ENCODE results near the gene EGLN3.

Gene EGLN3

DNA sequence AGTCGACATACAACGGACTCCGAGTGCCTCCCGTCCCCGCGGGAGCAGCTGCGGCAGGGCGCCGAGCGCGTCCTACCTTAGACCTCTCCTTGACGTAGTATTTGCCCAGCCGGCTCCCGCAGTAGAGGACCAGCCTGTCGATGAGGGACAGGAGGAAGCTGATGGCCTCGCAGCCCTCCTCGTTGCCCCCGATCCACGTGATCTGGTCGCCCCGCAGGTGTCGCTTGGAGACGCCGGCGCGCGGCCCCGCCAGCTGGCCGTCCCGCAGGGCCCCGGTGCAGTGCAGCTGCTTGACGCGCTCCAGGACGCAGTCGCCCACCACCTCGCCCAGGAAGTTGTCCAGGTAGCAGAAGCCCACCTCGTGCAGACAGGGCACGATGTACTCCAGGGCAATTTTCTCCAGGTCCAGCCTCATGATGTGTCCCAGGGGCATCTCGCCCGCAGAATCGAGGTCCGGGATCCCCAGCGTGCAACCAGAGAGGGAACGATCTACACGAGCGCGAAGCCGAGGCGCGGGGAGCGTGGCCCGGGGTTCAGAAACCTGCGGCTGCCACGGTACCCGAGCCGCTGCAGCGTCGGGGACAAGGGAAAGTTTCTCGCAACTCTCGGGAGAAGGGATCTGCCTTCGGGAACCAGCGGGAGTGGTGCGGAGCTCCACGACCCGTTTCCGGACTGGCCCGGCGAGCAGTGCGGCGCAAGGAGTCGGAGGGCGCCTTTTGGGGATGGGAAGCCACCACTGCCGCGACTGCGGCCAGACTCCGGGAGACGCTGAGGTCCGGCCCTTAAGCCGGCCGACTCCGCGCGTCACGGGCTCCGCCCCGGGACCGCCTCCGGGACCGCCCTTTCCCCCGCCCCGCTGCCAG, at the start of gene EGLN3:
TSS of gene EGLN3 (minus strand) at position 755 of the 863 bp plus-strand sequence. CDS start at position 433, 322 bp downstream.
- Mint-ChIP-seq H3K27ac (no peak within 1 kb of the TSS), H3K4me1 (ENCODE audit: low read depth) (peaks cover 31% of the 10 kb centered on the region), H3K4me3 (peak within 1 kb of the TSS; percentile 79), H3K27me3 (peaks cover 65% of the 10 kb centered on the region), H3K9me3 (no peaks in the 10 kb centered on the region), H3K36me3 (ENCODE audit: low read depth) (no peaks in the 10 kb centered on the region)
- DNase-seq = peak; percentile 79

DNA sequence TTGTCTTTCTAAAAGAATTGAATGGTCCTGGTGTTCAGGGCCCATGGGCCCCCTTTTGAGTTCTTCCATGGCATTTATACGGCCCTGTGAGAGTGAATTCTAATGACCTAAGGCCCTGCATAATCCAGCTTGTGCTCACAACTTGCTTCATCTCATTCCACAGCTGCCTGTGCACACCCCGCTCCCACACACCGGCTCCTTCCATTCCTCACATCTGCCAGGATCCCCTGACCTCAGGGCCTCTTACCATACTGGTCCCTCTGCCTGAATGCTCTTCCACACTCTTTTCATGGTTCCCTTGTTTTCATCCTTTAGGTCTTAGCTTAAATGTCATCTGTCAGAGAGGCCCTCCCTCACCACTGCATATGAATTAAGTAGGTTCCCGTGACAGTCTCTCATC, 49.5 kb upstream of the EGLN3 start:
- no peaks in the 10 kb centered on the region for H3K9me3 Mint-ChIP-seq
- H3K27me3 Mint-ChIP-seq = no peaks in the 10 kb centered on the region
- no peaks in the 10 kb centered on the region for H3K36me3 Mint-ChIP-seq (ENCODE audit: low read depth)
- peaks cover 3% of the 10 kb centered on the region for H3K4me1 Mint-ChIP-seq (ENCODE audit: low read depth)
- no peak overlapping the region for H3K27ac Mint-ChIP-seq
- H3K4me3 Mint-ChIP-seq = no peak overlapping the region
- no peak for DNase-seq

DNA sequence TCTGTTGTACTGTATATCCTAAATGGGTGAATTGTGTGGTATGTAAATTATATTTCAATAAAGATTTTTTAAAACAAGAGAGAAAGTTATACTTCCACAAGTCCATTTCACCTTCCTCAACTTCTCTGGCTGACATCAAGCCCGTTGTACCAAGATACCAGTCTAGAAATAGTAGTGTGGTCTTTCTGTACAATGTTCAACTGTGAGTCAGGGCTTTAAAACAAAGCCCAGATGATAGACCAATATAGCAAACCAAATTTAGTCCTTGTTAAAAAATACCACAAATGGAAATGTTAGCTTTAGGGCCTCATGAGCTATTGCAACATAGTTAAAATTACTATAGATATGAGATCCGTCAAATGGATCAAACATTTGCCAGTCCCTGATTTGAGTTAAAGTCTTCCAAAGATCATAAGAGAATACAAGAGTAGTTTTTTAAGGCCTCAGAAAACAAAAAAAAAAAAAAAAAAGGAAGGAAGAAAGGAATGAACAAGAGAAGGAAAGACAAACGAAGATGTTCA, 49.0 kb upstream of the EGLN3 start:
- peaks cover 3% of the 10 kb centered on the region for H3K4me1 Mint-ChIP-seq (ENCODE audit: low read depth)
- no peak overlapping the region for H3K27ac Mint-ChIP-seq
- no peaks in the 10 kb centered on the region for H3K36me3 Mint-ChIP-seq (ENCODE audit: low read depth)
- no peaks in the 10 kb centered on the region for H3K9me3 Mint-ChIP-seq
- no peak for DNase-seq
- no peaks in the 10 kb centered on the region for H3K27me3 Mint-ChIP-seq
- H3K4me3 Mint-ChIP-seq = no peak overlapping the region

DNA sequence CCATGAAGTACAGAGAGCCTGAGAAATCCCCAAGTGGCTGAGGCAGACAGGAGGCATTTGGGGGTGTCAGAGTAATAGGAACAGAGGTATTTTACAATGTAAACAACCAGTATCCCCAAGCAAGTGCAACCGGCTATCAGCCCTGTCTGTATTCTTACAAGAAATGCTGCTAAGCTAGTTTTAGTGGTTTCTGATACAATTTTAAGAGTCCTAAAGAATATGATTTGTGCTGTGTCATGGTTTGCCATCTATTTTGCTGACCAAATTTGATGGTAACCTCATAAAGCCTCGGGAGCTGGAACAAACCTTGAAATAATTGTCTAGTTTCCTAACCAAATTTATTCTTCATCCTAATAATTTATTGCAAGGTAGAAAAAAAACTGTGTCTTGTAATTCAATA, 46.7 kb upstream of the EGLN3 start:
- Mint-ChIP-seq H3K9me3 (no peaks in the 10 kb centered on the region), H3K36me3 (ENCODE audit: low read depth) (no peaks in the 10 kb centered on the region), H3K27me3 (no peaks in the 10 kb centered on the region), H3K27ac (no peak overlapping the region), H3K4me1 (ENCODE audit: low read depth) (no peaks in the 10 kb centered on the region), H3K4me3 (no peak overlapping the region)
- DNase-seq = no peak

DNA sequence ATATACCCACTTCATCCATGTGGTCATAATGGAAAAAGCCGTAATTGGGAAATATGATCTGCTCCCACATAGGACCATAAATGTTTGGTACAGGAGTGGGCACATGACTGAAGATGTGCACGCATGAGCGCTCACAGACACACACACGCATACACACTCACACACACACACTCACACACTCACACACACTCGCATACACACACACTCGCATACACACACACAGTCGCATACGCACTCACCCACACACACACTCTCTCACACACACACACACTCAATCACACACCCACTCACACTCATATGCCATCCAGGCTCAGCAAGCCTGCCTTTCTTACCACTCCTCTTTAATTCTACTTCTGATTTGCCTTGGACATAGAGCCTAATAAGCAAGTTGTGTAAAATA, 45.6 kb upstream of the EGLN3 start:
- Mint-ChIP-seq H3K27me3 (no peaks in the 10 kb centered on the region), H3K4me1 (ENCODE audit: low read depth) (no peaks in the 10 kb centered on the region), H3K4me3 (no peak overlapping the region), H3K27ac (no peak overlapping the region), H3K36me3 (ENCODE audit: low read depth) (no peaks in the 10 kb centered on the region), H3K9me3 (no peaks in the 10 kb centered on the region)
- DNase-seq = no peak

DNA sequence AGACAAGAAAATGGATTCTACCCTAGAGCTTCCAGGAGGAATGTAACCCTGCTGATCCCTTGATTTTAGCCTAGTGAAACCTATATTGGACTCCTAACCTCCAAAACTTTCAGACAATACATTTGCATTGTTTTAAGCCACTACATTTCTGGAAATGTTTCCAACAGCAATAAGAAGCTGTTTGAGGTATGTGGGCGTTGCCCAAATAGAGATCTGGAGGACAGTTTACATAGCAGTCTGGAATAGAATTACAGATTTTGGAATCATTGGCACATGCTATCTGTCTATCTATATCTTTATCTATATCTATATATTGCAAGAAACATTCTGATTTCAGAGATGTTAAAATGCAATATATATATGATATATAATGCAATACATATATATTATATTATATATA, 42.4 kb upstream of the EGLN3 start:
- Mint-ChIP-seq H3K27ac (no peak overlapping the region), H3K27me3 (no peaks in the 10 kb centered on the region), H3K36me3 (ENCODE audit: low read depth) (no peaks in the 10 kb centered on the region), H3K4me3 (no peak overlapping the region), H3K9me3 (no peaks in the 10 kb centered on the region), H3K4me1 (ENCODE audit: low read depth) (peaks cover 8% of the 10 kb centered on the region)
- DNase-seq = no peak

DNA sequence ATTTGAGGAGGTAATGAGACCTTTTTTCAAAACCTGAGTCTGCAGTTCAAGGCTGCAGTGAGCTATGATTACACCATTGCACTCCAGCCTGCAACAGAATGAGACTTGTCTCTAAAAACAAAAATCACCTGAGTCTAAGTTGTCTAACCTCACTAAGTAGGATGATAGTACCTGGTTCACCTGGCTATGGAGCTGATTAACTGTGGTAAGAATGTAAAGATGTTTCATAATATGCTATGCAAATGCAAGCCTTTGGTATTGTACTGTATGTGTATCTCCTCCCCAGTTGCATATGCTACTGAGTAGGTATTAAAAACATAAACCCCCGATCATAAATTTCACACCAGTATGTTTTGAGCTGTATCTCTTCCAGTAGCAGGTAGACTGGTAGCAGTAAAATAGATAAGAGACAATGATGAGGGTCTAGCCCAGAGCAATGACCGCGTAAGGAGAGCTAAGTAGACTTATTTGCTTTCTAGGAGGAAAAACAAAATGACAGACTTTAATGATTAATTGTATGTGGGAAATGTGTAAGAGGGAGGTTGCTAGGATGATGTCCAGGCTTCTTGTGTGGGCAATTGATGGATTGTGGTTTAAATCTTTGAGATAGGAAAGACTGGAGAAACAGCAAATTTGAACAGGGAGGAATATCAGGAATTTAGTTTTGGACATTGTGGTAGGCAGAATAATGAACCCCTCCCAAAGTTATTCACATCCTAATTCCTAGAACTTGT, 41.6 kb upstream of the EGLN3 start:
- H3K36me3 Mint-ChIP-seq (ENCODE audit: low read depth) = no peaks in the 10 kb centered on the region
- peaks cover 8% of the 10 kb centered on the region for H3K4me1 Mint-ChIP-seq (ENCODE audit: low read depth)
- H3K27ac Mint-ChIP-seq = no peak overlapping the region
- no peaks in the 10 kb centered on the region for H3K27me3 Mint-ChIP-seq
- H3K9me3 Mint-ChIP-seq = no peaks in the 10 kb centered on the region
- H3K4me3 Mint-ChIP-seq = no peak overlapping the region
- no peak for DNase-seq

DNA sequence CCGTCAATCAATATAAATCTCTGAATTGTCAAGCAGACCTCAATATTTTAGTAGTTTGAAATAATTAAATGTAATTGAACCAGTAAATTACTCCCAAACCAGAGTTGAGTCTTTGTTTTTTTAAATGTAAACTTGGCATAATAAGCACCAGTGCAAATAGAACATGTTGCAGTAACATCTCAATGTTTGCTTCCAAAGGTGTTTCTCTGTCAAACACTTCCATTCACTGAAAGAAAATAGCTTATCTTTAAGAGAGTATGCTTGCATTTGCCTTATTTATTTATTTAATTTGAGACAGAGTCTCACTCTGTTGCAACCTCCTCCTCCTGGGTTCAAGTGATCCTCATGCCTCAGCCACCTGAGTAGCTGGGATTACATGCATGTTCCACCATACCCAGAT, 39.9 kb upstream of the EGLN3 start:
- H3K4me3 Mint-ChIP-seq = no peak overlapping the region
- H3K4me1 Mint-ChIP-seq (ENCODE audit: low read depth) = peaks cover 8% of the 10 kb centered on the region
- H3K27me3 Mint-ChIP-seq = no peaks in the 10 kb centered on the region
- H3K36me3 Mint-ChIP-seq (ENCODE audit: low read depth) = no peaks in the 10 kb centered on the region
- no peak for DNase-seq
- no peak overlapping the region for H3K27ac Mint-ChIP-seq
- H3K9me3 Mint-ChIP-seq = no peaks in the 10 kb centered on the region

DNA sequence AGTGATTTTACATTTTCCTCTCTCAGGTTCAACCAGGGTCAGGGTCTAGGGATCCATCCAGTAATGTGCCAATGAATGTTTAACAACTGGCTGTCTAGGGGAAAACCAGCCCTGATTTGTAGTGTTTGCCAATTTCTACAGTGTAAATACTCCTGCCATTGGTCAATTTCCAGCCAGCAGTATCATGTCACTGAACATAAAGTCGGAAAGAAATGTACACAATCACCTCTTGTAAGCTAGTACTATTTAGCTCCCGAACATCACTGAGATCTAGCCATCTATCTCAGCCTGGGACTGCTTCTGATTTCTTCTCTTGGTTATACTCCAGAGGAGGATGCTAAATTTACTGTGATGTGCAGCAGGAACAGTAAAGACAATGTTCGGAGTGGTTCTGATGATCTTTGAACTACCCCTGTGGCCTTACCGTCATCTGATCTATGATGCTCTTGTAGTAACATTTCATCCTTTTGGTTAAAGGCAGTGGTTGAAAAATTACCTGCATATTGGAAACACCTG, 36.7 kb upstream of the EGLN3 start:
- Mint-ChIP-seq H3K9me3 (peaks cover 5% of the 10 kb centered on the region), H3K4me3 (no peak overlapping the region), H3K36me3 (ENCODE audit: low read depth) (no peaks in the 10 kb centered on the region), H3K4me1 (ENCODE audit: low read depth) (peaks cover 8% of the 10 kb centered on the region), H3K27ac (no peak overlapping the region), H3K27me3 (no peaks in the 10 kb centered on the region)
- DNase-seq = no peak

DNA sequence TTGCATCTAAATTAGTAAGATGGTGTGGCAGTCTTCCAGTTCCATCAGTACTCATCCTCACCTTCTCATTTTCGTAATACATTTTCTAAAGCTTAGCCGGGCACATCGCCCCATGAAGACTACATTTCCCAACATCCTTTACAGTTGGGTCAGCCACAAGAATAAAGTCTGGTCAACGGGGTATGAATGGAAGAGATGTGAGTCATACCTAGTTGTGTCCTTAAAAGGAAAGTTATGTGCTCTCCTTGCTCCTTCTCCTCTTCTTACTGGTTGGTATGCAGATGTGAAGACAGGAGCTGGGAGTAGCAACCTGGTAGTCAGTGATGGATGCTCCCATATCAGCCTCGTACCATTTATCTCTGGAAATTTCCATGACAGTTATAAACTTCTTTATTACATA, 35.9 kb upstream of the EGLN3 start:
- Mint-ChIP-seq H3K36me3 (ENCODE audit: low read depth) (no peaks in the 10 kb centered on the region), H3K27ac (no peak overlapping the region), H3K4me1 (ENCODE audit: low read depth) (peaks cover 8% of the 10 kb centered on the region), H3K9me3 (peaks cover 5% of the 10 kb centered on the region), H3K27me3 (no peaks in the 10 kb centered on the region), H3K4me3 (no peak overlapping the region)
- no peak for DNase-seq

DNA sequence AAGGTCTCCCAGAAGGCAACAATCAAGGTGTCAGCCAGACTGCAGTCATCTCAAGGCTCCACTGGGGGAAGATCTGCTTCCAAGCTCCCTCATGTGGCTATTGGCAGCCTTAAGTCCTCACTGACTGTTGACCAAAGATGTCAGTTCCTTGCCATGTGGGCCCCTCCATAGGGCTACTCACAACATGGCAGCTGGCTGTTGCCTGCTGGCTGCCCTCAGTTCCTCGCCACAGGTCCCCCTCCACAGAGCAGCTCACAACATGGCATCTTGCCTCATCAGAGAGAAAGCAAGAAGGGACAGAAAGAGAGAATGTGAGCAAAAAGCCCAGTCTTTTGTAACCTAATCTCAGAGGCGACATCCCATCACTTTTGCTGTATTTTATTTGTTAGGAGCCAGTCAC, 34.4 kb upstream of the EGLN3 start:
- no peaks in the 10 kb centered on the region for H3K36me3 Mint-ChIP-seq (ENCODE audit: low read depth)
- no peaks in the 10 kb centered on the region for H3K27me3 Mint-ChIP-seq
- no peak for DNase-seq
- H3K4me1 Mint-ChIP-seq (ENCODE audit: low read depth) = peaks cover 5% of the 10 kb centered on the region
- no peak overlapping the region for H3K27ac Mint-ChIP-seq
- H3K9me3 Mint-ChIP-seq = peaks cover 5% of the 10 kb centered on the region
- no peak overlapping the region for H3K4me3 Mint-ChIP-seq

DNA sequence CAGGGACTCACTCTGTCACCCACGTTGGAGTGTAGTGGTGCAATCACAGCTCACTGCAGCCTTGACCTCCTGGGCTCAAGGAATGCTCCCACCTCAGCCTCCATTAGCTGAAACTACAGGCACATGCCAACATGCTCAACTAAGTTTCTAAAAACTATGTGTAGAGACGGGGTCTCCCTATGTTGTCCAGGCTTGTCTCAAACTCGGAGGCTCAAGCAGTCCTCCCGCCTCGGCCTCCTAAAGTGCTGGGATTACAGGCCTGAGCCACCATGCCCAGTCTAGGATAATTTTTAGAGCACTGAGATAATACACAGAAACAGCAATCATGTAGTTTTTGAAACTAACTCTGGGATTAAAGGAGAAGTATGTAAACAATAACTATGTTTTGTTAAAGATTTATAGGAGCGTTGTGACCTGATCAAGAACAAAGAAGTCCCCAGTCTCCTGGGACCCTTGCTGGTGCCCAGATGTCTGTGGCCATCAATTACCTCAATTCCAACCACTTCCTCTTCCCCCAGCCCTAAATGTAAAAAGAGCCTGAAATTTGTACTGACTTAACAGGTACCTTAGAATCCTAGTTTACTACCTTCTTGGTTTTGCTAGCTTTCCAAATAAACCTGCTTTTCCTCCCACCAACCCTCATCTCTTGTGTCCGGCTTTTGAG, 28.9 kb upstream of the EGLN3 start:
- H3K36me3 Mint-ChIP-seq (ENCODE audit: low read depth) = no peaks in the 10 kb centered on the region
- H3K4me3 Mint-ChIP-seq = no peak overlapping the region
- H3K27me3 Mint-ChIP-seq = no peaks in the 10 kb centered on the region
- no peak overlapping the region for H3K27ac Mint-ChIP-seq
- H3K9me3 Mint-ChIP-seq = peaks cover 5% of the 10 kb centered on the region
- DNase-seq = no peak
- H3K4me1 Mint-ChIP-seq (ENCODE audit: low read depth) = peaks cover 4% of the 10 kb centered on the region

DNA sequence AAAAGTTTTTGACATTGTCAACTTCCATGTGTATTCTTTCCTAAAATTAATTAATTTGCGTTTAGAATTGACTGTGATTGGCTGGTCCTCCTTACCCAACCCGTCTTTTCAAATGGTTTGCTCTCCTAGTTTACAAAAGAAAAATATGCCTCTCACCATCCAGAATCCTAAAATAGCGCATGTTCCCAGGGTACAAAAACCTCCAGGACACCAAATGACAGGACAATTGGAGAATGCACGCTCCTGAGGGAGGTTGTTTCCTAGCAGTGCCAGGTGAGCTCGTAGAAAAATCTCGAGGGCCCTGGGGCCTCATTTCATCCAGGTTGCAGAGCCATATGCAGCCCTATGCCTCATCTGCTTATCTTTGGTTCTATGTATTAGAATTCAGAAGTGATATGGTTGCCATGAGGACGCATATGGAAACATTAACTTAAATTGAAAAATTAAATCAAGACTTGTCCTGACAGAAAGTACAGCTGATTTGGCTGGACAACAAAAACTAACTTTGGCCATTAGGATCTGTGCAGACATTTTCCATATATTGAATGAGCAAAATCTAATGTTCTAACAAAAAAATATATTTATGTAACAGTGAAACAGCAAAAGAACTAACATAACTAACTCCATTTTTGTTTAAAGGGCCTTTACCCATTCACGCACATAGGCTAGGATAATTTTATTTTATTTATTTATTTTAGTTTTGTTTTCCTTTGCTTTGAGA, 28.2 kb upstream of the EGLN3 start:
- peaks cover 4% of the 10 kb centered on the region for H3K4me1 Mint-ChIP-seq (ENCODE audit: low read depth)
- no peaks in the 10 kb centered on the region for H3K36me3 Mint-ChIP-seq (ENCODE audit: low read depth)
- H3K9me3 Mint-ChIP-seq = peaks cover 5% of the 10 kb centered on the region
- no peak overlapping the region for H3K4me3 Mint-ChIP-seq
- no peaks in the 10 kb centered on the region for H3K27me3 Mint-ChIP-seq
- no peak for DNase-seq
- no peak overlapping the region for H3K27ac Mint-ChIP-seq

DNA sequence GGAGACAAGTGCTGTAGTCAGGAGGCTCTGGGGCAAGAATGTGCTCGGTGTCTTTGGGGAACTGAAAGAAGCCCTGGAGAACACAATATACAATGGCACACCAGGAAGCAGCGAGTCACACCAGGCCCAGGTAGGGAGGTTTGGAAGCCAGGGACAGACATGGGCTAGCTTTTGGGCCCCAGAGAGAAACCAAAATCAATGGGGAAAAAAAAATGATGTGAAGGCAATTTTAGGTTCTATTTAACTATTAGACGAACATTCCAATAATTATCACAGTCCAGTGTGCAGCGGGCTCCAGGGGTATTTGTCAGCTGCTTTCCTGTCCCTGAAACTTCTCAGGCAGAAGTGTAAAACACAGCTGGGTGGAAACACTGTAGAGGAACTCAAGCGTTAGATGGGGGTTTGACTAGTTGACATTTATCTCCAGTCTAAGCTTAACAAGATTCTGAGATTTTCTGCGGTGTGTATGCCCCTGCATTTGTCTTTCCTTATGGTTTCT, 21.8 kb upstream of the EGLN3 start:
- H3K36me3 Mint-ChIP-seq (ENCODE audit: low read depth) = no peaks in the 10 kb centered on the region
- no peaks in the 10 kb centered on the region for H3K4me1 Mint-ChIP-seq (ENCODE audit: low read depth)
- peaks cover 11% of the 10 kb centered on the region for H3K9me3 Mint-ChIP-seq
- DNase-seq = no peak
- no peaks in the 10 kb centered on the region for H3K27me3 Mint-ChIP-seq
- no peak overlapping the region for H3K4me3 Mint-ChIP-seq
- no peak overlapping the region for H3K27ac Mint-ChIP-seq

Measured in activated T-cell treated with anti-CD3 and anti-CD28 coated beads, Interleukin-2, amount 50 U/mL, for 24 hours (primary cell).